Natural killer cell (primary cell): ENCODE measurements around the gene PTBP3. TPM values are rescaled to one million over a fixed set of nuclear protein-coding genes. Genes with fewer than 3 reads are reported as not detected.

Experiments
- ATAC-seq, 3 donors: fragments of 150-1000 bp in 2 of 3; fragments of 200-7000 bp in 1 of 3; cut with Tn5 transposase; 1 replicate in 1 of 3; 2 replicates in 2 of 3; pipeline ENCODE4 v1.10.0; 2021; ENCODE audit warnings: mild to moderate bottlenecking in 2 of 3, moderate library complexity in 2 of 3
- DNase-seq, 2 donors: peaks; one replicate each; pipeline versions ENCODE4 v3.0.0 to v3.0.0-alpha.2; 2013 to 2021; ENCODE audit warnings: mixed read lengths in 1 of 2
- H3K27ac ChIP-seq: one replicate; pipeline ENCODE4 v1.5.1; 2013; ENCODE audit warnings: mild to moderate bottlenecking, low read length
- H3K27me3 ChIP-seq: one replicate; pipeline ENCODE4 v1.6.1; 2013; ENCODE audit warnings: low read length; ENCODE audit not compliant: control insufficient read depth, insufficient read depth
- H3K36me3 ChIP-seq: one replicate; pipeline ENCODE4 v1.6.1; 2013; ENCODE audit warnings: low read length; ENCODE audit not compliant: control insufficient read depth, insufficient read depth
- H3K4me1 ChIP-seq: one replicate; pipeline ENCODE4 v1.6.1; 2013; ENCODE audit warnings: low read length; ENCODE audit not compliant: control insufficient read depth, insufficient read depth
- H3K4me3 ChIP-seq: one replicate; pipeline ENCODE4 v1.5.1; 2013; ENCODE audit warnings: low read length
- H3K9me3 ChIP-seq: one replicate; pipeline ENCODE4 v1.6.1; 2013; ENCODE audit warnings: low read length; ENCODE audit not compliant: control insufficient read depth, insufficient read depth
- H3K27ac Mint-ChIP-seq, 2 donors: one replicate each; pipeline ENCODE4 v1.8.0; 2022; ENCODE audit warnings: mild to moderate bottlenecking in 2 of 2, mixed read lengths in 2 of 2, moderate library complexity in 1 of 2
- H3K27me3 Mint-ChIP-seq, 2 donors: one replicate each; pipeline ENCODE4 v1.8.0; 2022; ENCODE audit warnings: low read depth in 2 of 2, mixed read lengths in 2 of 2
- H3K36me3 Mint-ChIP-seq: one replicate; pipeline ENCODE4 v1.8.0; 2022; ENCODE audit warnings: mixed read lengths
- H3K4me1 Mint-ChIP-seq, 2 donors: one replicate each; pipeline ENCODE4 v1.8.0; 2022; ENCODE audit warnings: mixed read lengths in 2 of 2
- H3K4me3 Mint-ChIP-seq: one replicate; pipeline ENCODE4 v1.8.0; 2022; ENCODE audit warnings: mild to moderate bottlenecking, moderate library complexity, mixed read lengths
- H3K9me3 Mint-ChIP-seq, 2 donors: one replicate each; pipeline ENCODE4 v1.8.0; 2022; ENCODE audit warnings: mixed read lengths in 2 of 2
- CTCF ChIP-seq: fragments of 200-600 bp; IDR thresholded peaks from one replicate; pipeline ENCODE4 v1.8.0; 2022; ENCODE audit warnings: antibody characterized with exemption
- WGBS: methylation state at CpG from one replicate; pipeline ENCODE4 v1.1.7; 2013; ENCODE audit warnings: missing lambda C conversion rate; ENCODE audit not compliant: insufficient coverage; 5-methylcytosine and 5-hydroxymethylcytosine counted together
- intact Hi-C: fragments of 100-400 bp; cut with micrococcal nuclease; formaldehyde crosslinking; loops from one replicate; pipeline ENCODE4 v1.14.2; 2022
- total RNA-seq, 4 donors: library from RNA; stranded (reverse); fragments of 120-200 nt in 1 of 4; gene quantifications; one replicate each; pipeline versions ENCODE4 v1.2.3 to v1.2.4, GENCODE V29; 2013 to 2022

The PTBP3 gene
- total RNA-seq, 3 donors from 2014 or later (not counting 1 experiment from before 2014, with no cell fraction given): 135 to 156 (median 140) TPM

GRCh38 chr9:112173489-112174221 lies 159.8 kb downstream of the PTBP3 start:
- Mint-ChIP-seq H3K27ac (peak overlapping the region; percentile 94 to 96), H3K4me1 (peaks cover 84 to 95% of the 10 kb centered on the region in 2 donors), H3K4me3 (peak overlapping the region; percentile 92), H3K27me3 (no peaks in the 10 kb centered on the region), H3K36me3 (no peaks in the 10 kb centered on the region), H3K9me3 (no peaks in the 10 kb centered on the region)
- no peaks in the 10 kb centered on the region for H3K36me3 ChIP-seq
- no peaks in the 10 kb centered on the region for H3K27me3 ChIP-seq
- TF ChIP-seq CTCF: no peak
- H3K9me3 ChIP-seq: no peaks in the 10 kb centered on the region
- 90% methylated on average over 18 of the region's 18 CpGs for WGBS
- H3K4me3 ChIP-seq: peak overlapping the region; percentile 33
- ATAC-seq (no peak), DNase-seq (peak in 1 of 2 donors; percentile 3)
- H3K4me1 ChIP-seq: peaks cover 64% of the 10 kb centered on the region
- intact Hi-C loops: loop anchor here (1.0 to 10.0 kb wide), 2 partner anchors 277 to 581 kb away; partner anchors contain the start of genes SNX30 and UGCG
- H3K27ac ChIP-seq: peak overlapping the region; percentile 50

- intact Hi-C loops: loop anchor here (10.0 kb wide), 1 partner anchor 584 kb away; the partner anchor contains the start of gene SNX30
- peaks cover 88 to 93% of the 10 kb centered on the region in 2 donors for H3K4me1 Mint-ChIP-seq
- no peak for ATAC-seq
- 91% methylated on average over 5 of the region's 5 CpGs for WGBS
- H3K27me3 ChIP-seq: no peaks in the 10 kb centered on the region
- H3K9me3 Mint-ChIP-seq: no peaks in the 10 kb centered on the region
- H3K36me3 ChIP-seq: no peaks in the 10 kb centered on the region
- no peak for DNase-seq
- peaks cover 58% of the 10 kb centered on the region for H3K4me1 ChIP-seq
- no peaks in the 10 kb centered on the region for H3K36me3 Mint-ChIP-seq
- peak overlapping the region; percentile 1 to 34 for H3K27ac Mint-ChIP-seq
- H3K4me3 Mint-ChIP-seq: peak overlapping the region; percentile 14
- no peak overlapping the region for H3K27ac ChIP-seq
- no peak overlapping the region for H3K4me3 ChIP-seq
- TF ChIP-seq CTCF: no peak
- H3K9me3 ChIP-seq: no peaks in the 10 kb centered on the region
- H3K27me3 Mint-ChIP-seq: no peaks in the 10 kb centered on the region
Measured at GRCh38 chr9:112170968-112171367, 162.5 kb downstream of the PTBP3 start.

- Histone ChIP-seq H3K27me3 (no peaks in the 10 kb centered on the region), H3K4me3 (no peak overlapping the region), H3K27ac (no peak overlapping the region), H3K9me3 (no peaks in the 10 kb centered on the region), H3K36me3 (no peaks in the 10 kb centered on the region), H3K4me1 (peaks cover 51% of the 10 kb centered on the region)
- no peaks in the 10 kb centered on the region for H3K9me3 Mint-ChIP-seq
- DNase-seq (no peak), ATAC-seq (no peak)
- H3K4me3 Mint-ChIP-seq: peak overlapping the region; percentile 14
- no peak for TF ChIP-seq CTCF
- no peaks in the 10 kb centered on the region for H3K27me3 Mint-ChIP-seq
- peak overlapping the region; percentile 67 to 77 for H3K27ac Mint-ChIP-seq
- no peaks in the 10 kb centered on the region for H3K36me3 Mint-ChIP-seq
- intact Hi-C loops: loop anchor here (10.0 kb wide), 1 partner anchor 585 kb away; the partner anchor contains the start of gene SNX30
- peaks cover 87 to 92% of the 10 kb centered on the region in 2 donors for H3K4me1 Mint-ChIP-seq
- 84% methylated on average over 4 of the region's 4 CpGs for WGBS
Measured at GRCh38 chr9:112170235-112170634, 163.2 kb downstream of the PTBP3 start.
